A673 (cell line): ENCODE data around the gene TNFSF12. TPM values are rescaled to one million over a fixed set of nuclear protein-coding genes. Genes with fewer than 3 reads are reported as not detected.
A peak's percentile ranks its signal among the peaks of the same experiment; 100 is the strongest.

Experiments
- BruUV-seq: library from RNA; stranded (reverse); fragments of 400-500 nt; replicated peaks from 2 replicates; lab custom pipeline; 2021; lab: Mats Ljungman, UMichigan
- CTCF ChIA-PET: fragments of 300-600 bp; sonication (Branson Sonifier 250); formaldehyde crosslinking; loops from one replicate; lab custom pipeline; 2022; ENCODE audit warnings: antibody characterized with exemption; lab: Charles Lee
- POLR2A ChIA-PET: fragments of 300-600 bp; sonication (Branson Sonifier 250); formaldehyde crosslinking; loops from one replicate; lab custom pipeline; 2022; ENCODE audit warnings: antibody characterized with exemption; ENCODE audit not compliant: low non-redundant PET; lab: Charles Lee
- DNase-seq: peaks from one replicate; pipeline ENCODE4 v3.0.0-alpha.2; 2015; ENCODE audit warnings: low spot score
- H3K27ac ChIP-seq: fragments of 200-600 bp; sonication (generic); 2 replicates; pipeline ENCODE4 v1.5.1; 2016; ENCODE audit warnings: mixed run types, low read depth, mild to moderate bottlenecking, mixed read lengths, antibody characterized with exemption, low read length; ENCODE audit not compliant: poor library complexity, severe bottlenecking
- H3K27me3 ChIP-seq: fragments of 200-600 bp; sonication (generic); replicated peaks from 2 replicates; pipeline ENCODE4 v1.6.1; 2017; ENCODE audit warnings: mixed run types, low read depth, mild to moderate bottlenecking, mixed read lengths, antibody characterized with exemption, low read length; ENCODE audit not compliant: insufficient read depth, poor library complexity
- H3K36me3 ChIP-seq: fragments of 200-600 bp; sonication (generic); 2 replicates; pipeline ENCODE4 v1.6.1; 2016; ENCODE audit warnings: mixed run types, mild to moderate bottlenecking, mixed read lengths, antibody characterized with exemption, low read length; ENCODE audit not compliant: insufficient read depth, poor library complexity, severe bottlenecking
- H3K4me1 ChIP-seq: fragments of 200-600 bp; sonication (generic); 2 replicates; pipeline ENCODE4 v1.6.1; 2017; ENCODE audit warnings: mixed run types, mild to moderate bottlenecking, mixed read lengths, antibody characterized with exemption, low read length; ENCODE audit not compliant: insufficient read depth, poor library complexity, severe bottlenecking
- H3K4me3 ChIP-seq: fragments of 200-600 bp; sonication (generic); 2 replicates; pipeline ENCODE4 v1.5.1; 2016; ENCODE audit warnings: low read depth, mixed run types, mild to moderate bottlenecking, mixed read lengths, low read length; ENCODE audit not compliant: poor library complexity, severe bottlenecking
- H3K9me3 ChIP-seq: fragments of 200-600 bp; sonication (generic); 2 replicates; pipeline ENCODE4 v1.6.1; 2016; ENCODE audit warnings: mixed run types, low read depth, mild to moderate bottlenecking, mixed read lengths, antibody characterized with exemption, low read length; ENCODE audit not compliant: poor library complexity, severe bottlenecking
- CTCF ChIP-seq: fragments of 300-800, 200-600 bp; sonication (generic); conservative IDR thresholded peaks from 2 replicates; pipeline ENCODE4 v1.5.1; 2017; ENCODE audit warnings: low read depth, mild to moderate bottlenecking, antibody characterized with exemption, low read length, moderate library complexity, mixed read lengths
- EZH2 ChIP-seq: fragments of 200-600 bp; sonication (generic); IDR thresholded peaks from 2 replicates; pipeline ENCODE4 v1.6.1; 2017; ENCODE audit warnings: borderline replicate concordance, low read depth, mild to moderate bottlenecking, mixed read lengths, antibody characterized with exemption, low read length; ENCODE audit not compliant: poor library complexity, severe bottlenecking
- intact Hi-C: fragments of 100-400 bp; cut with micrococcal nuclease; formaldehyde crosslinking; loops from one replicate; pipeline ENCODE4 v1.10.0; 2022; ENCODE audit not compliant: unreplicated experiment
- total RNA-seq: library from RNA; stranded (reverse); gene quantifications from 2 replicates; pipeline ENCODE4 v1.2.3, GENCODE V29; 2021

The TNFSF12 gene
- total RNA-seq, 1 experiment from 2014 or later, result 0.75 TPM

GRCh38 chr17:7570351-7570750 lies 21.5 kb downstream of the TNFSF12 start:
- ChIA-PET CTCF (no interaction called here), POLR2A (no interaction called here)
- no peaks in the 10 kb centered on the region for H3K9me3 ChIP-seq
- no peak overlapping the region for H3K4me3 ChIP-seq
- H3K4me1 ChIP-seq, result peaks cover 9% of the 10 kb centered on the region
- TF ChIP-seq EZH2 (no peak), CTCF (no peak)
- H3K27ac ChIP-seq, result no peak overlapping the region
- intact Hi-C loops, result no loop called here
- H3K27me3 ChIP-seq, result no peaks in the 10 kb centered on the region
- no TSS peak for BruUV-seq
- H3K36me3 ChIP-seq, result peaks cover 64% of the 10 kb centered on the region
- no peak for DNase-seq

- Histone ChIP-seq H3K4me1 (peaks cover 24% of the 10 kb centered on the region), H3K4me3 (peak overlapping the region; percentile 95), H3K9me3 (no peaks in the 10 kb centered on the region), H3K27me3 (no peaks in the 10 kb centered on the region), H3K36me3 (peaks cover 67% of the 10 kb centered on the region), H3K27ac (peak overlapping the region; percentile 75)
- no TSS peak for BruUV-seq
- CTCF ChIA-PET, result interaction anchor here (0.6 kb wide), 1 partner anchor 17 kb away, joined by 3 read pairs; no protein-coding TSS in a partner anchor
- no peak for DNase-seq
- intact Hi-C loops, result no loop called here
- no peak for TF ChIP-seq CTCF
- POLR2A ChIA-PET, result no interaction called here
Measured at GRCh38 chr17:7572338-7572587, 23.4 kb downstream of the TNFSF12 start.

- Histone ChIP-seq H3K4me1 (peaks cover 24% of the 10 kb centered on the region), H3K4me3 (peak overlapping the region; percentile 95), H3K9me3 (no peaks in the 10 kb centered on the region), H3K27me3 (no peaks in the 10 kb centered on the region), H3K27ac (peak overlapping the region; percentile 100), H3K36me3 (peaks cover 72% of the 10 kb centered on the region)
- ChIA-PET CTCF (interaction anchor here (1.3 kb wide), 1 partner anchor 12 kb away, joined by 4 read pairs; no protein-coding TSS in a partner anchor), POLR2A (no interaction called here)
- intact Hi-C loops, result no loop called here
- BruUV-seq, result no TSS peak
- TF ChIP-seq EZH2 (no peak), CTCF (no peak)
- DNase-seq, result peak; percentile 100
Measured at GRCh38 chr17:7572588-7573323, 23.9 kb downstream of the TNFSF12 start.
